Mucosa of descending colon (tissue), 3 donors: ENCODE measurements around the gene MAPRE2. TPM values are rescaled to one million over a fixed set of nuclear protein-coding genes. Genes with fewer than 3 reads are reported as not detected.

Source experiments
- ATAC-seq: fragments of 200-7000 bp; cut with Tn5 transposase; one replicate; pipeline ENCODE4 v1.9.1; 2020; ENCODE audit warnings: mild to moderate bottlenecking, moderate library complexity
- DNase-seq, 3 donors: peaks; one replicate each; pipeline ENCODE4 v3.0.0-alpha.2; 2020
- H3K36me3 ChIP-seq: fragments of 200-600 bp; one replicate; pipeline ENCODE4 v1.8.0; 2021; ENCODE audit warnings: low read depth, mild to moderate bottlenecking
- H3K4me1 ChIP-seq: fragments of 200-600 bp; one replicate; pipeline ENCODE4 v1.8.0; 2021; ENCODE audit warnings: low read depth, mild to moderate bottlenecking
- H3K4me3 ChIP-seq: fragments of 200-600 bp; one replicate; pipeline ENCODE4 v1.8.0; 2021; ENCODE audit warnings: mild to moderate bottlenecking
- H3K9me3 ChIP-seq: fragments of 200-600 bp; one replicate; pipeline ENCODE4 v1.8.0; 2021; ENCODE audit warnings: mild to moderate bottlenecking
- CTCF ChIP-seq: fragments of 200-600 bp; IDR thresholded peaks from one replicate; pipeline ENCODE4 v1.8.0; 2022; ENCODE audit warnings: antibody characterized with exemption, mild to moderate bottlenecking
- intact Hi-C, 2 donors: fragments of 100-400 bp; cut with DNase I in 1 of 2; cut with micrococcal nuclease in 1 of 2; formaldehyde crosslinking; loops; one replicate each; pipeline versions ENCODE4 v1.11.0 to v1.11.1; 2022; cut with DNase I, micrococcal nuclease
- total RNA-seq, 3 donors: library from RNA; stranded (reverse); fragmentation: NEBNext Ultra II Directional in 2 of 3; extraction: Animal tissue kit (Norgen Biotek cat#: 25700) in 2 of 3; gene quantifications; one replicate each; pipeline versions ENCODE4 v1.2.1 to v1.2.4, GENCODE V29; 2021 to 2023
- donor health status: DM: no; HTN: no; CAD: no; lungs with moderate emphysema.
- donor health status: DM: no; HTN: no; CAD: no.
- donor health status: DM: no; HTN: yes; CAD: no.

Gene MAPRE2
- total RNA-seq, 3 donors from 2014 or later = 26.4 to 31.3 (median 27.3) TPM

DNA sequence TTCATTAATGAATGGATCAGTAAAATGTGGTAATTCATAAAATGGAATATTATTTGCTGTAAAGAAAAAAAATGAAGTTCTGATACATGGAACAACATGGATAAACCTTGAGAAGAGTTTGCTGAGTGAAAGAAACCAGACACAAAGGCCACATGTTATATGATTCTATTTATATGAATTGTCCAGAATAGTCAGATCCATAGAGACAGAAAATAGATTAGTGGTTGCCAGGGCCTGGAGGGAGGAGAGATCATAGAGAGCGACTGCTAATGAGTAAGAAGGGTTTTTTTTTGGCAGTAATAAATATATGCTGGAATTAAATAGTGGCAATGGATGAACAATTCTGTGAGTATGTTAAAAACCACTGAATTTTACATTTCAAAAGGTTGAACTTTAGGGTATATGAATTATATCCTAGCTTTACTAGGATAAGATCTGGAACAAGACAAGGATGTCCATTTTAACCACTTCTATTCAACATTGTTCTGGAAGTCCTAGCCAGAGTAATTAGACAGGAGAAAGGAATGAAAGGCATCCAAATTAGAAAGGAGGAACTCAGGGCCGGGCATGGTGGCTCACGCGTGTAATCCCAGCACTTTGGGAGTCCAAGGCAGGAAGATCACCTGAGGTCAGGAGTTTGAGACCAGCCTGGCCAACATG lies 48.8 kb downstream of the MAPRE2 start:
- DNase-seq (no peak), ATAC-seq (no peak)
- Histone ChIP-seq H3K4me1 (no peaks in the 10 kb centered on the region), H3K4me3 (no peak overlapping the region), H3K9me3 (no peaks in the 10 kb centered on the region), H3K36me3 (no peaks in the 10 kb centered on the region)
- no peak for TF ChIP-seq CTCF
- intact Hi-C loops = no loop called here

DNA sequence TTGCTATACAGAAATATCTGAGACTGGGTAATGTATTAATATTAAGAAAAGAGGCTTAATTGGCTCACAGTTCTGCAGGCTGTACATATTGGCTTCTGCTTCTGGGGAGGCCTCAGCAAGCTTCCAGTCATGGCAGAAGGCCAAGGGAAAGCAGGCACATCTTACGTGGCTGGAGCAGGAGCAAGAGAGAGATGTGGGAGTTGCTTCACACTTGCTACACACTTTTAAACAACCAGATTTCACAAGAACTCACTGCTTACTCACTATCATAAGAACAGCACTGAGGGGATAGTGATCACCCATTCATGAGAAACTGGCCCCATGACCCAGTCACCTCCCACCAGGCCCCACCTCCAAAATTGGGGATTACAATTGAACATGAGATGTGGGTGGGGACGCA lies 50.6 kb downstream of the MAPRE2 start:
- H3K4me3 ChIP-seq = no peak overlapping the region
- intact Hi-C loops = no loop called here
- no peaks in the 10 kb centered on the region for H3K36me3 ChIP-seq
- no peaks in the 10 kb centered on the region for H3K4me1 ChIP-seq
- DNase-seq (no peak), ATAC-seq (no peak)
- no peak for TF ChIP-seq CTCF
- H3K9me3 ChIP-seq = no peaks in the 10 kb centered on the region

- Histone ChIP-seq H3K36me3 (no peaks in the 10 kb centered on the region), H3K9me3 (no peaks in the 10 kb centered on the region), H3K4me3 (no peak overlapping the region), H3K4me1 (no peaks in the 10 kb centered on the region)
- no peak for ATAC-seq
- intact Hi-C loops = no loop called here
- no peak for DNase-seq
- TF ChIP-seq CTCF = no peak
Measured at GRCh38 chr18:35095983-35096676, 54.9 kb downstream of the MAPRE2 start.

GRCh38 chr18:35096677-35097011 lies 55.4 kb downstream of the MAPRE2 start:
- Histone ChIP-seq H3K4me1 (no peaks in the 10 kb centered on the region), H3K36me3 (no peaks in the 10 kb centered on the region), H3K9me3 (no peaks in the 10 kb centered on the region), H3K4me3 (no peak overlapping the region)
- DNase-seq (no peak), ATAC-seq (no peak)
- intact Hi-C loops = no loop called here
- no peak for TF ChIP-seq CTCF

- no peak for TF ChIP-seq CTCF
- H3K4me3 ChIP-seq = no peak overlapping the region
- intact Hi-C loops = no loop called here
- H3K9me3 ChIP-seq = no peaks in the 10 kb centered on the region
- ATAC-seq = no peak
- no peaks in the 10 kb centered on the region for H3K4me1 ChIP-seq
- H3K36me3 ChIP-seq = no peaks in the 10 kb centered on the region
- no peak for DNase-seq
Measured at GRCh38 chr18:35097195-35097594, 56.0 kb downstream of the MAPRE2 start.
